Measurements from ENCODE around the gene NR2F2. TPM values are rescaled to one million over a fixed set of nuclear protein-coding genes. Genes with fewer than 3 reads are reported as not detected.

The NR2F2 gene
- total RNA-seq, 1 donor from 2014 or later = not detected

- intact Hi-C loops (cut with micrococcal nuclease) = no loop called here
These were observed 844 bp downstream of the NR2F2 start for GRCh38 chr15:96331144-96331944.

- intact Hi-C loops (cut with micrococcal nuclease) = no loop called here
These were observed 1.6 kb downstream of the NR2F2 start for GRCh38 chr15:96331945-96332636.

GRCh38 chr15:96332637-96333121, 2.2 kb downstream of the NR2F2 start:
- intact Hi-C loops (cut with micrococcal nuclease) = no loop called here

- intact Hi-C loops (cut with micrococcal nuclease) = no loop called here
These were observed 2.9 kb downstream of the NR2F2 start for GRCh38 chr15:96333131-96334016.

GRCh38 chr15:96334017-96334704, 3.7 kb downstream of the NR2F2 start:
- intact Hi-C loops (cut with micrococcal nuclease) = no loop called here

- intact Hi-C loops (cut with micrococcal nuclease) = no loop called here
These were observed 4.4 kb downstream of the NR2F2 start for GRCh38 chr15:96334705-96335410.

GRCh38 chr15:96335411-96336024, 5.0 kb downstream of the NR2F2 start:
- intact Hi-C loops (cut with micrococcal nuclease) = no loop called here

- intact Hi-C loops (cut with micrococcal nuclease) = no loop called here
These were observed 5.7 kb downstream of the NR2F2 start for GRCh38 chr15:96336108-96336595.

- intact Hi-C loops (cut with micrococcal nuclease) = no loop called here
These were observed 6.3 kb downstream of the NR2F2 start for GRCh38 chr15:96336596-96337364.

GRCh38 chr15:96337365-96338023, 7.0 kb downstream of the NR2F2 start:
- intact Hi-C loops (cut with micrococcal nuclease) = no loop called here

- intact Hi-C loops (cut with micrococcal nuclease) = no loop called here
These were observed 7.7 kb downstream of the NR2F2 start for GRCh38 chr15:96338074-96338765.

- intact Hi-C loops (cut with micrococcal nuclease) = no loop called here
These were observed 8.5 kb downstream of the NR2F2 start for GRCh38 chr15:96338766-96339618.

GRCh38 chr15:96339619-96340347, 9.3 kb downstream of the NR2F2 start:
- intact Hi-C loops (cut with micrococcal nuclease) = loop anchor here (5.0 kb wide), 1 partner anchor 78 kb away; no protein-coding TSS in a partner anchor

GRCh38 chr15:96340348-96340597, 9.8 kb downstream of the NR2F2 start:
- intact Hi-C loops (cut with micrococcal nuclease) = loop anchor here (5.0 kb wide), 1 partner anchor 77 kb away; no protein-coding TSS in a partner anchor

- intact Hi-C loops (cut with micrococcal nuclease) = loop anchor here (5.0 kb wide), 1 partner anchor 76 kb away; no protein-coding TSS in a partner anchor
These were observed 10.4 kb downstream of the NR2F2 start for GRCh38 chr15:96340598-96341512.

All from T-helper 2 cell treated with Interferon-gamma antibody and Interleukin-4, amounts not matched to agents 100 ng/mL and 5 ng/mL, for 36 hours (primary cell).